Measurements from ENCODE around the gene HSPA14. TPM values are rescaled to one million over a fixed set of nuclear protein-coding genes. Genes with fewer than 3 reads are reported as not detected.
A peak's percentile ranks its signal among the peaks of the same experiment; 100 is the strongest.

The HSPA14 gene
- total RNA-seq, 1 experiment from 2014 or later, result 41.0 TPM

DNA sequence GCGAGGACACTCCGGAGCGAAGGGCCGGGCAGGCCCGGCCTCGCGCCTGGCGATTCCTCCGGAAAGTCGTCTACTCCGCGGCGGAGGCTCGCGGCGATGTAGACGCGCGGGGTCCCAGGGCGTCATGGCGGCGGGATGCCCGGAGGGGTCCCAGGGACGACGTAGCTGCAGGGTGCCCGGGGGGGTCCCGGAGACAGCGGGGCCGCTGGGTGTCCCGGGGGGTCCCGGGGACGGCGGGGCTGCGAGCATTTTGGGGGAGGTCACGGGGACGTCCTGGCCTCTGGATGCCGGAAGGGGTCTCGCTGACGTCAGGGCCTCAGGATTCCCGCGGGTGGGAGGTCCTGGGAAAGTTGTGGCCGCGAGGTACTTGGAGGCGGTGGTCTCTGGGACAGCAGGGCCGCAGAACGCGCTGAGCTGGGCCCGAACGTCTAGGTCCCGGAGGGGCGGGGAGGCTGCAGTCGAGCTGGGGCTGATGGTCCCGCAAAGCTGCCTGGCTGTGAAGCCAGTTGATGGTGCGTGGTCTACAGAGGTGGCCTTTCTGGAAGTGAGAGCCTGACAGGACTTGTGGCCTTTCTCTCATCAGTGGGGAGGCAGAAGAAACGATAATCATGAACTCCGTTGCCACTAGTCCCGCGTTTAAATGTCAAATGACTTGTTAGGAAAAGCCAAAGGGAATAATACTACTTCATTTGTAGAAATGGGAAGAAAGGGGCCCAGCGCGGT is 637 bp downstream of the HSPA14 start:
- Mint-ChIP-seq H3K9me3 (no peaks in the 10 kb centered on the region), H3K27me3 (ENCODE audit: low read depth) (no peaks in the 10 kb centered on the region; the same call in 1 of the 2 replicates), H3K4me3 (peak overlapping the region; percentile 94 to 95), H3K36me3 (ENCODE audit: insufficient read depth in 1 of 3, low read depth in 3 of 3) (peaks cover 17 to 44% (median 40%) of the 10 kb centered on the region in 3 experiments), H3K27ac (peak overlapping the region; percentile 95 to 98 (median 97)), H3K4me1 (peaks cover 21 to 23% of the 10 kb centered on the region in 2 experiments)
- no peak overlapping the region; the same call in 1 of the 2 replicates for H3K4ac ChIP-seq (ENCODE audit: low read depth, low read length)
- no peak overlapping the region for H2BK15ac ChIP-seq (ENCODE audit: low read depth, low read length)
- no peak overlapping the region for H3K23ac ChIP-seq (ENCODE audit: insufficient read length, low read depth, low read length)
- no peaks in the 10 kb centered on the region for H3K27me3 ChIP-seq (ENCODE audit: insufficient read depth, low read length)
- no peak overlapping the region for H3T11ph ChIP-seq (ENCODE audit: low read length)
- TF ChIP-seq, protein P1, sequence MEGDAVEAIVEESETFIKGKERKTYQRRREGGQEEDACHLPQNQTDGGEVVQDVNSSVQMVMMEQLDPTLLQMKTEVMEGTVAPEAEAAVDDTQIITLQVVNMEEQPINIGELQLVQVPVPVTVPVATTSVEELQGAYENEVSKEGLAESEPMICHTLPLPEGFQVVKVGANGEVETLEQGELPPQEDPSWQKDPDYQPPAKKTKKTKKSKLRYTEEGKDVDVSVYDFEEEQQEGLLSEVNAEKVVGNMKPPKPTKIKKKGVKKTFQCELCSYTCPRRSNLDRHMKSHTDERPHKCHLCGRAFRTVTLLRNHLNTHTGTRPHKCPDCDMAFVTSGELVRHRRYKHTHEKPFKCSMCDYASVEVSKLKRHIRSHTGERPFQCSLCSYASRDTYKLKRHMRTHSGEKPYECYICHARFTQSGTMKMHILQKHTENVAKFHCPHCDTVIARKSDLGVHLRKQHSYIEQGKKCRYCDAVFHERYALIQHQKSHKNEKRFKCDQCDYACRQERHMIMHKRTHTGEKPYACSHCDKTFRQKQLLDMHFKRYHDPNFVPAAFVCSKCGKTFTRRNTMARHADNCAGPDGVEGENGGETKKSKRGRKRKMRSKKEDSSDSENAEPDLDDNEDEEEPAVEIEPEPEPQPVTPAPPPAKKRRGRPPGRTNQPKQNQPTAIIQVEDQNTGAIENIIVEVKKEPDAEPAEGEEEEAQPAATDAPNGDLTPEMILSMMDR (conservative IDR thresholded peaks at IDR 0.05), result no peak
- H2AFZ ChIP-seq (ENCODE audit: low read length), result no peak overlapping the region
- no peak overlapping the region for H3K56ac ChIP-seq (ENCODE audit: insufficient read length, low read depth, low read length)
- no peaks in the 10 kb centered on the region for H3K9me3 ChIP-seq (ENCODE audit: control insufficient read depth, low read depth, low read length)
- peak overlapping the region; percentile 19 for H4K5ac ChIP-seq (ENCODE audit: insufficient read length, low read depth, low read length)
- no peaks in the 10 kb centered on the region for H4K20me1 ChIP-seq (ENCODE audit: control insufficient read depth, insufficient read depth, insufficient read length)
- DNase-seq, result peak; percentile 66
- H3K27ac ChIP-seq (ENCODE audit: insufficient read length, low read depth, low read length), result no peak overlapping the region
- H3K9ac ChIP-seq (ENCODE audit: extremely low read depth, insufficient read length, low read length), result peak overlapping the region; percentile 94
- peak overlapping the region; percentile 97 for H3K14ac ChIP-seq (ENCODE audit: insufficient read depth, low read length)
- H3K4me1 ChIP-seq (ENCODE audit: insufficient read depth, low read length), result peaks cover 2% of the 10 kb centered on the region; the same call in 1 of the 2 replicates
- H2BK120ac ChIP-seq (ENCODE audit: low read depth, low read length, poor library complexity, severe bottlenecking), result no peak overlapping the region
- H2BK5ac ChIP-seq (ENCODE audit: insufficient read length, low read length), result no peak overlapping the region
- H4K91ac ChIP-seq (ENCODE audit: insufficient read length, low read depth, low read length), result peak overlapping the region; percentile 88
- H4K8ac ChIP-seq (replicated peaks; ENCODE audit: insufficient read length, low read depth, low read length), result no peak overlapping the region
- peak overlapping the region; percentile 95 for H3K18ac ChIP-seq (ENCODE audit: insufficient read length, low read depth, low read length)
- no peak overlapping the region for H2AK5ac ChIP-seq (ENCODE audit: insufficient read length, low read length)
- no peak overlapping the region for H2BK12ac ChIP-seq (ENCODE audit: insufficient read length, low read depth, low read length)
- no peaks in the 10 kb centered on the region for H3K79me1 ChIP-seq (ENCODE audit: insufficient read depth, low read depth, low read length, poor library complexity, severe bottlenecking)
- H3K4me2 ChIP-seq (ENCODE audit: insufficient read depth, insufficient read length, low read length), result peak overlapping the region; percentile 88
- no peaks in the 10 kb centered on the region for H3K23me2 ChIP-seq (ENCODE audit: insufficient read length, low read depth, low read length, poor library complexity, severe bottlenecking)
- no peak overlapping the region for H2BK20ac ChIP-seq (ENCODE audit: low read depth, low read length, poor library complexity, severe bottlenecking)
- H3K79me2 ChIP-seq (ENCODE audit: insufficient read depth, low read length), result peaks cover 6% of the 10 kb centered on the region; the same call in 1 of the 2 replicates
- WGBS (ENCODE audit: extremely low coverage, insufficient read length, low lambda C conversion rate), result no CpG with 5 or more reads among the region's 60 CpGs
